HG03175 (cell line): ENCODE results near the gene CAMK2D.

Source experiments
- ATAC-seq: cut with Tn5 transposase; IDR thresholded peaks from one replicate; pipeline ENCODE4 v1.9.1; 2021; ENCODE audit warnings: mild to moderate bottlenecking, moderate library complexity; ENCODE audit not compliant: unreplicated experiment

Gene CAMK2D

DNA sequence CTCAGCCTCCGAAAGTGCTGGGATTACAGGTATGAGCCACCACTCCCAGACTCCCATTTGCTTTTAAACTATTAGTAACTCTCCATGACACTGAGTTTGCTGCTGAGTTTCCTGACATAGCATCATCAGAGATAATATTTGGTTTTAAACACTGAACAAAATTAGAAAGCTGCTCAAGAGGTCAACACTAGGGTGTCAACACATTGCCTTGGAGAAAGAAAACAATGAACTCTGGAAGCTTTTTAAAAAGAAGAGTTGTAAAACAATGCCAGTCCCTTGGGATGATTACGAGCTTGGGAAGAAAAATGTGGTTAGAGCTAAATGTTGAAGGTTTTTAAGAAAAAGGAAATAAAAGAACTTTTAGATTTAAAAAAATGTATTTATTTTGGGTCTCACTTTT is 264.8 kb downstream of the CAMK2D start:
- ATAC-seq: no peak

DNA sequence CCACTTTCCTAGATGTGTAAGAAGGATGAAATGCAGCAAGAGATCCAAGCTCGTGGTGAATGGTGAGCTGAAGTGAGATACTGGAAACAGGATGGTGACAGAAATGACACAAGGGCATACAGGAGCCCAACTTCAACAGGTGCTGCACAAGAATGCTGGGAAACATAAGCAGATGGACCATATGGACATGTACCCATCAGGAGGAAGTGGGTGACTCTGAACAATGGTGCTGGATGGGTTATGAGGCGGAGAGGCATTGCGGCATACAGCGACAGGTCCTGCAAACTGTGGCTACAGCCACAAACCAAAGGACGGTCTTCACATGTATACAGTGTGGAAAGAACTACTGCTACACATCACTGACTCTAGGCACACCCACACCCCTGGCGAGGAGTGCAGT is 265.7 kb downstream of the CAMK2D start:
- ATAC-seq: no peak

DNA sequence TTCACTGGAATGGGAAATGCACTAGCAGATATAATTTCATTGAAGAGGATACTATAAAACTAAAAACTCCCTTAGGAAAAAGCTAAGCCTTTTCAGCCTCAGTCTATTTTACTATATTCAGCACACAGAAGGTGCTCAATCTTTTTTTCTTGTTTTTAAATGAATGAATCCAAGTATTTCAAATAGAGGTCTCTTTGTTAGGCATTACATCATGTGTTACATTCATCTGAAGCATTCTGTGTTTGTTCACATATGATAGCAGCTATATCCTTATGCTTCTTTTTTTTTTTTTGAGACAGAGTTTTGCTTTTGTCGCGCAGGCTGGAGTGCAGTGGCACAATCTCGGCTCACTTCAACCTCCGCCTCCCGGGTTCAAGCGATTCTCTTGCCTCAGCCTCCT is 278.4 kb downstream of the CAMK2D start:
- ATAC-seq: no peak

DNA sequence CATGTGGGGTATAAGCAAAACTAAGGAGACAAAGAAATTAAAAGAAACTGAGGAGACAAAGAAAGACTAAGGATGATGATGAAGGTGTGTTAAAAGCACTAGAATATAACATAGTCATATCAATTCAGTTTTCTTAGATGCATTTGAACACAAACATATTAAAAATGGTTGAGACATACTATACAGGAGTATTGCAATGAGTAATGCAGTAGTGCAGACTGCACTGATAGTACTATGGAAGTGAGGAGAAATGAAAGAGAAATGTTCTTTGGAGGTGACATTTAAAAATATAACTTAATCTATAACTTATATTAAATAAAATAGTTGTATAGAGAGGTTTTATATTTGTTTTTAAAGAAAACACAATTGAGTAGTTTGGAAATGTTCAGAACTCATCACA is 279.2 kb downstream of the CAMK2D start:
- ATAC-seq: no peak

DNA sequence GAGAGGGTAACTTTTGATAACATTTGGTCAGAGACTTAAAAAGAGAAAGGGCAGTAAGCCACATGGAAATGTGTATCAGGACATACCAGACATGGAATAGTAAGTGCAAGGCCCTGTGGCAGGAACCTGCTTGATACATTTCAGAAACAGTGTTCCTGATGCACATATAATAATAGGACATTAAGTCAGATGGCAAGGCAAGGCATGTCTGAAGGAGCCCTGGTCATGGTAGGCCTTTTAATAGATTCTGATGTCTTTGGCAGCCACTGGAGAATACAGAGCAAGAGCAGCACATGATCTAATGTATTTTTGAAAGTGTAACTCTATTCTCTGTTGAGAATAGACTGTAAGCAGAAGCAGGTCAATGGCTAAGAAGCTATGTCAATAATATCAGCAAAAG is 279.7 kb downstream of the CAMK2D start:
- no peak for ATAC-seq

DNA sequence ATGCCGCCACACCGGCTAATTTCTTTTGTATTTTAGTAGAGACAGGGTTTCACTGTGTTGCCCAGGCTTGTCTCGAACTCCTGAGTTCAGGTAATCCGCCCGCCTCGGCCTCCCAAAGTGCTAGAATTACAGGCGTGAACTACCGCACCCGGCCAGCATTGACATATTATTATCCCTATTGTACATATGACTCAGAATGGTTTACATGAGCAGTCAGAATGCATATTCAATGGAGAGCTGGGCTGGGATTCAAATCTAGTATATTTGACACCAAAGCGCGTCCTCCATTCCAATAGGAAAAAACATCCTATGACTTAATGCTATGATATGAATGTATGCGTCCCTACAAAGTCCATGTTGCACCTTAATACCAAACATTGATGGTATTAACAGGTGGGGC is 281.4 kb downstream of the CAMK2D start:
- ATAC-seq: no peak

DNA sequence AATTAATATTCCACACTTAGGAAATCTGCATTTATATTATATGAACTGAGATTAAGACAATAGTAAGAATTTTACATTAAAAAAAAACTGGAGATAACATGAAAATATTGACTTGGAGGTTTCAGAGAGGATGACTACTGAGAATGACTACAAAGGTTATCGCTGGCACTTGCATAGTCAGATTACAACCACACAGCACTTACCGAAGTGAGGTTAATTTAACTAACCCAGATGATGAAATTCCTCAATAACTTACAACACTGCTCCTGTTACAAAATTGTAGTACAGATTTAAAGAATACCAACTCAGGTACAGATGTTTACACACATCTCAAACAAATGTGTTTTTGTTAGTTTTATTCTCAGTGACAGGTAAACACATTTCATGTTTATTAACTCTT is 283.5 kb downstream of the CAMK2D start:
- no peak for ATAC-seq

DNA sequence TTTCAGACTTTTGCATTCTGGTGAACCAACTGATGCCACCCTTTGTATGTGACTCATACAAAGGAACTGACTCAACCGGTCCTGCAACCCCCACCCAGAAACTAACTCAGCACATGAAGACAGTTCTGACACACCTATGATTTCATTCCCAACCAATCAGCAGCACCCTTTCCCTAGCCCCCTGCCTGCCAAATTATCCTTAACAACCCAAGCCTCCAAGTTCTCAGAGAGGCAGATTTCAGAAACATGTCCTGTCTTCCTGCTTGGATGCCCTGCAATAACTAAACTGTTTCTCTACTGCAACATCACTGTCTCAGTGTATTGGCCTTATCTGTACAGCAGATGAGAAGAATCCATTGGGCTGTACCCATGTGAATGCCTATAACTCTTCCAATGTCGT is 284.7 kb downstream of the CAMK2D start:
- no peak for ATAC-seq

DNA sequence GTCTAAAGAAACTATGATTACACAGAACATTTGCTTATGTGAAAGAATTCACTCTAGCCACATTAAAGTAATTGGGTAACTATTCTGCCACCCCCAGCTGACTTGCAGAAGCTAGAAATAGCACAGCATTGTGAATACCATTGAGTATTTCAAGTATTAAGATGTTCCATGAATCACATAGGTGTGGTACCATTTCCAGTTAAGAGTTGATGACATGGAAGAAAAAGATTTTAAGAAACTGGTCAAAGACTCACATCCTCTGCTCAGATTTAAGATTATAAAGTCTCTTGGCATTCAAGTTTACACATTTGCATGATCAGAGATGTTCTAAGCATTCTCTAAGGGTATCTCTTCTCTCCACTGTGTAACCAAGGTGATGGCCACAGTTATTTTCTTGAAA is 287.5 kb downstream of the CAMK2D start:
- no peak for ATAC-seq

DNA sequence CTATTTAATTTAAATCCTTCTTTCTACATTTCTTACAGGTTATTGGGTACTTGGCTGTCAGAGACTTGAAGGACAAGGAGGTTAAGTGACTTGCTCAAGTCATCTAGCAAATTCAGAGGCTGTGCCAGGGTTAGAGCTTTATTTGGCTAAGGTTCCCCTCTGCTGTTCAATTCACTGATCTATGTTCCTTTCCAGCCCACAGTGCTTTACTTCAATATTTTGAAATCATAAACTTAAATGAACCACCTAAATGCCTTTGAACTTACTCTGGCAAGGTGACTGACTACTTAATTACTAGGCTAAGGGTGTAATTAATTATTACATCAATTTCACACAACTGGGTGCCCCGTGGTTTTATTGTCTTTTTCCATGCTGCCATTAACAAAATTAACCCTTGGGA is 288.7 kb downstream of the CAMK2D start:
- no peak for ATAC-seq

DNA sequence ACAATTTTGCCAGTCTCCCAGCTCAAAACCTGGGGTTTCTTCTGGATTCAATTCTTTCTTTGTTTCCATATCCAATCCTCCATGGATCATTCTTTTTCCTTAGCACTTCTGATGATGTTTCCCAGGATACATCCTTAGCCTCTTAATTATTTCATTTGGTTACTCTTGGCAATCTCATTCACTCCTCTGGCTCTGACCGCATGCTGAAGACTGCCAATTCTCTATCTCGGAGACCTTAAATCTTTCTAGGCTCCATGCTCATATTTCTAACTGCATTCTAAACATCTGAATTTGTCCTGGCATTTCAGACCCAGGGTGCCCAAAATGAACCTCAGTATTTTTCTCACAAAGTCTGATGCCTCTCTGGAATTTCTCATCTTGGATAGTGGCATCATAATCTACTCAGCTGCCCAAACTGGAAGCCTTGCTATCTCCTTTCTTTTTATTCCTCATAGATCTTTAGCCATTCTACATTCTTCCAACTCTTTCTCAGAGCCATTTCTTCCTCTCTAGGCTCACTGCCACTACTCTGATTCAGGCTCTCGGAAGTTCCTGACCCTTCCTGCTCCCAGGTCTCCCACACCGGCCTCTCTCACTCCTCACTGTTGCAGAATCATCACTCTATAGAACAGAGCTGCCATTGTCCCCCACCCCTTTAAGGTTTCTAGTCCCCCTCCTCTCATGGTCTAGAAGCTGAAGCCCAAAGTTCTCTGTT is 290.2 kb downstream of the CAMK2D start:
- no peak for ATAC-seq

DNA sequence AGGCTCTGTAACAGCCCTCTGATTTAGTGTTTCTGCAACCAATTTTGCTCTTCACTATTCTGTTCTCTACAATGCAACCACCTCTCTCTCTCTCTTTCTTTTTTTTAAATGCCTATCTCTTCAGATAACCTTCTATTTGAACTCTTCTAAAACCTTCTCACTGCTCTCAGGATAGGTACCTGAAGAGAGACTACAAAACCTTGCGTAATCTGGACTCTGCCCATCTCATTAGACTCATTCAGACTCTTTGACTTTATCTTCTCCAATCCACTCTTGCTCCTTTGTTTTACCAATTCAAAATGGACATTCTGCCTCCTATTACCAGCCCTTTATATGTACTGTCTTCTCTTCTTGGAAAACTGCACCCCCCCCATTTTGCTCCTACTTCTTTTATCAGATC is 291.6 kb downstream of the CAMK2D start:
- ATAC-seq: no peak

DNA sequence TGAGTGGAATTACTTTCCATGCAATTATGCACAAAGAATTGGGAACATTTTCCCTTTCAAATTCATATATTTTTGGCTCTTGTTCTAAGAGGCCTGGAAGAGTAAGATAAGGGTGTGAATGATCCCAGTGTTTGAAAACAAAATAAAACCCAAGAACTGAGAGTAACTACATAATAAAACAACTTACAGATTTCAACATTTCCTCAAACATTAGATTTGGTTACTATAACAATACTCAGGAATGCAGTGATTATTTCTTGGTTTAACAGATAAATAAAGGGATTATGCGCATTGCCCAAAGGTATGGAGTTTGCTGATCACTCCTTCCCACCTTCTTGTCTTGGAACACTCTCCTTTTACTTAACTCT is 292.5 kb downstream of the CAMK2D start:
- ATAC-seq: no peak

DNA sequence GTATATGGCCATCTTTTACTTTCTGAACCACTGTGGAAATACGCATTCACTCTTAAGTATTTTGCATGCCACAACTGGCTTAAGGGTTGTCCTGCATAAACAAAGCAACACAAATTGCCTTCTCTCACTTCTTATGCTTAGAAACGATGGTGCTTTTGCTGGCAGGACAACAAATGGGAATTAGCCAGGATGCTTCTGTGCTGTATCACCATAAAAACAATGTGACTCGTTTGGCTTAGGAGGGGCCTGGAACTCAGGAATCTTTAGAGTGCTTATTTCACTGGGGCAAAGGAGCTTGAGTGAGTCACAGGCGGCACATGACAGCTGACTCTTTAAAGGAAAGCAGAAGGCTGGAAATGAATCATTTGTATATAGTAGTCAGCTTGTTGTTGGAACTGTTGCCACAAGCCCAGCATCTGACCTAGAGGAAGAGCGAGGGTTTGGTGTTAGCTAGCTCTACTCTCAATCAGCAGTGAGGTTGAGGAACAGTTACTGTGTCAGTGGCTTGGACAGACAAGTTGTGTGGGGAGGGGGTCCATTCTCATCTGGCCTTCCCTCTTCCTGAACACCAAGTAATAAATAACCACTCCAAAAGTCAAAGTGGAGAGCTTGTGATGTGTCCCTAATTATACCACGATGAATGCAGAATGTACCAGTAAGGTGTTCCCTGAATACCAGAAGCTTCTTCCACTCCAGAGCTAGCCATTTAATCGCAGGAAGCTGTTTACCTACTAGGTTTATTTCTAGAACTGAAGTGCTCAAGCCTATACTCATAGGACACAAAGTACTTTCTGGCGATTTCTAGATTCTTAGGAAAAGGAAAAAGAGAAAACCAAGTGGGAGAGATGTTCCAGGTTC is 293.1 kb downstream of the CAMK2D start:
- ATAC-seq: no peak

DNA sequence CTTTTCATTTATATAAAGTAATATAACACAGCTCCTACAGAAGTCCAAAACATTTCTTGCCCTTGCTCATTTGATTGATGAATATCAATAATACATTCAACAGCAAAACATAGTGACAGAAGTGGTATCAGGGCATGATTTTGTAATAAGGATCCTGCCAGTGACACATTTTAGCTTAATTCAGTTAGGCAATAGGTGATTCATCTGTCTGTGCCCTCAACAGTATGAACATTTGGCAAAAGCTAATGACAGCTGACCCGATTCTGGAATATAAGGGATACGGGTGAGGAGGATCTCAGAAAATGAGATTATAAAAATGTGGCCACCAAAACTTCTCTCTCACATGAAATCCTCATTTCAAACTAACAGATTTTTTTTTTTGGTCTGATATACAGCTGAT is 294.0 kb downstream of the CAMK2D start:
- ATAC-seq: no peak

DNA sequence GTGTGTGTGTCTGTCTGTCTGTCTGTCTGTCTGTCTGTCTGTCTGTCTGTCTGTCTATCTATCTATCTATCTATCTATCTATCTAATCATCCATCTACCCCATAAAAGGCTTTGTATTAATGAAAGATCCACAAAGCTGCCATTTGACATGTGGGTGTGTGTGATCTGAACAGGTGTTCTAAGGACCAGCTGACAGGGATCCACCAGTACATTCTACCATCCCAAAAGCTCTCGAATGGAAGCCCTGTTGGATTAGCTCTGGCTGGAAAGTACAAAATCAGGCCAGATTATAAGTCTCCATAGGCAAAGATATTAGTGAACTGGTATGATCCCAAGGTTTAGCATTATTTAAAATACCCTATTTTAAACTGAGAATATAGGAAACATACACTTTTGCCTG is 299.3 kb downstream of the CAMK2D start:
- ATAC-seq: no peak

DNA sequence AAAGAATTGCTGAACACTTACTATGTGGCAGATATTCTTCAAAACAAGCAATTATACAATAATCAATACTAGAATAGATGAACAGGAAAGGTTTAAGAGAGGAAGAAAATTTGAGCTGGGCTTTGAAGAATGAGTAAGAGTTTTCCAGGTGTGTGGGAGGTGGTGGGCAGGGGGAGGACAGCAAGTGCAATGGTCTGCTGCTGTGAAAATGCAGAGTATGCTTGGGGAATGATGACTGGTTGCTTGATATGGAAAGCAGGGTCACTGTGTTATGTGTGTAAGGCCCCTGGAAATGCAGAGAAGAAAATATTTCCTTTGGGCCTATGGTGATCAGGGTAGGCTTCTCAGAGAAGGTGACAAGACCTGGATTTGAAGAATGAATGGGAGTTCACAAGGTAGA is 300.3 kb downstream of the CAMK2D start:
- ATAC-seq: no peak

DNA sequence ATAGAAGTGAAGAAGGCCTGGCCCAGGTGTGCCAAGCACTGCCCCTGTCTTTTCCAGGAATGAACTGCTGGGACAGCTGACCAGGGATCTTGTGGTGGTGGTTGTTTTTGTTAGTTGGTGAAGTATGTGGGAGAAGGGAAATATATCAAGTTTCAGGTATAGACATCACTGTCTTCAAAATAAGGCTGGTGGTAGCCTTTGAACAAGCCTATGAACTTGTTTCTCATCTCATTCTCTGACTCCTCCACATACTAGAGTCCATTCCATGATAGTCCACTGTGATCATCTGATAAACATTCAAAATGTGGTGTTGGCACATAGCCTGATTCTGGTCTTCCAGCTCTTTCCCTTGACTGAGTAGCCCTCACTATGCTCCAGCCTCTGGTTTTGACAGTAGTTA is 303.7 kb downstream of the CAMK2D start:
- ATAC-seq: no peak

DNA sequence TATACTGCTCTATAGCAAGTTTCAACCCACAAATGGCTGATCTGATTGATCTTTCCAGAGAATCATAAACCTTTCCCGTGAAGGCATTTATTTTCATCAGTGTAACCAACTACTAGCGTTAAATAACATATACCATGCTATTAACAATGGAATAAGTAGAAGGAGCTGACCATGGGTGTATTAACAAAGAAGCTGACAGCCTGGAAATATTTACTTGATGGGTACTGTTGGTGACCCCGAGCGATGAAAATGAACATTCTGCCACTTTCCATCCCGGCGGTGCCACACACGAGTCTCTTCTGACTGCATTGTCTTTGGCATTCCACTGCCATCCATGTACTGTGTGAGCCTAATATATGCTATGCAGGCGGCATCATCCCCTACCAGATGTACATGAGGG is 304.4 kb downstream of the CAMK2D start:
- ATAC-seq: no peak

DNA sequence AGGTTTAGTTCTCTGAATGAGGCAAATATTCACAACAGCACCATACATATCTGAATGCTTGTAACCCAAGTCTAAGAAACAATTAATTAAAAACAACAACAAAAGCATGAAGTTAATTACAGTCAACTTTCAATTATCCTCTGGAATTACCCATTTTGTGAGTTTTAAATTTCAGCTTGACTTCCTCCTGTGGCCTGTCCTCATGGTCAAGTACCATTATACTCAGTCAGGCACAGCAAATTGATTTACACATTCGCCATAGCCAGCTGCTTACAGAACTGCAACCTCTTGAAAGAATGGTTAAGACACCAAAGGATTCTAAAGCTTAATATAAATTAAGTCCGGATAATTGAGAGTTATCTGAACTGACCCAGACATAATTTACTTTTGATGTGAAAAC is 306.5 kb downstream of the CAMK2D start:
- ATAC-seq: no peak

DNA sequence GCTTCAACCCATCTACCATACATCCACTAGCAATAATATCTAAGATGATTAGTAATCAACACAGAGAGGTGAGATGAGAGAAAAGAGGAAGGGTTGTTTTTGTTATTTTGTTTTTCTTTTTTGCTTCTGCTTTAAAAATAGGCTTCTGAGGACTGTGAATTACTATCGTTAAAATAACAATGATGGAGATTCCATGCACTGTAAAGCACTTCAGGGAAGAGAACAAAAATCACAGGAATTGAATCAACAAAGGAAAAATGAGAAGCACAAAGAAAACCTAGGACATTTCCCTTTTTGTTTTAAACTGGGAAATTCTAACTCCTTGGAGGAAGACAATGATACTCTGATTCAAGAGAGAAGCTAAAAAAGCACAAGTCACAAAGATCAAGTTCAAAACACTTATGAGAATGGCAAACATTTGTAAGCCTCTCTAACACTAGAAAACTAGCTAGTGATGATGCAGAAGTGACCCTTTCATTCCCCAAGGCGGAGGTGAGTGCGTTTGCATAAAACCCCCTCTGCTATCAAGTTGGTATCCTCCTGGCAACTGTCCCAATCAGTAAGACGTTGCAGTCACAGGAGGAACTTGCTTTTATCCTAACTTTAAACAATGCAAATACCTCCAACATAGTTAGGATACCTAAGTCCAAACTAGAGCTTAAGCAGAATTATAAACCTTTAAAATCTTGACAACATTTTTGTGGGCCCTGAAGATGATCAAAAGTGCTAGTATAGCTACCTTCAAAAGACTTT is 308.5 kb downstream of the CAMK2D start:
- ATAC-seq: no peak

DNA sequence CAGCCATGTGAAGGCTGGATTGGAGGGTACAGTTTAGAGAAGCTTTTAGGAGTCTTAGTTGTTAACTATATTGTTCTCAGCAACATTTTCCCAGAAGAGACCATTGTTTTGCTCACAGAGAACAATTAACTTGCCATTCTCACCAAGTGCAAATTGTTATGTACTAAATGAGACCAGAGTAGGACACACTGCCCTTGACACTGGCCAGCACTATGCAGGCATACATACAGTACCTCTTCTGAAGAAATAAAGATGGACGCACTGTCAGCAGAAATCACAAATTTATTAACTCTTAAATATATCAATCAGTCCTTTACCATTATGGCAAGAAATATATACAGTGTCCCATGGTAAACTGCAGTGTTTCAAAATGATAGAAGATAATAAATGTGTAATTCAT is 309.4 kb downstream of the CAMK2D start:
- no peak for ATAC-seq
